Measurements from ENCODE around the gene H3-3A. TPM values are rescaled to one million over a fixed set of nuclear protein-coding genes. Genes with fewer than 3 reads are reported as not detected.

H3-3A gene
- total RNA-seq, 4 donors from 2014 or later: 202 to 340 (median 291) TPM

DNA sequence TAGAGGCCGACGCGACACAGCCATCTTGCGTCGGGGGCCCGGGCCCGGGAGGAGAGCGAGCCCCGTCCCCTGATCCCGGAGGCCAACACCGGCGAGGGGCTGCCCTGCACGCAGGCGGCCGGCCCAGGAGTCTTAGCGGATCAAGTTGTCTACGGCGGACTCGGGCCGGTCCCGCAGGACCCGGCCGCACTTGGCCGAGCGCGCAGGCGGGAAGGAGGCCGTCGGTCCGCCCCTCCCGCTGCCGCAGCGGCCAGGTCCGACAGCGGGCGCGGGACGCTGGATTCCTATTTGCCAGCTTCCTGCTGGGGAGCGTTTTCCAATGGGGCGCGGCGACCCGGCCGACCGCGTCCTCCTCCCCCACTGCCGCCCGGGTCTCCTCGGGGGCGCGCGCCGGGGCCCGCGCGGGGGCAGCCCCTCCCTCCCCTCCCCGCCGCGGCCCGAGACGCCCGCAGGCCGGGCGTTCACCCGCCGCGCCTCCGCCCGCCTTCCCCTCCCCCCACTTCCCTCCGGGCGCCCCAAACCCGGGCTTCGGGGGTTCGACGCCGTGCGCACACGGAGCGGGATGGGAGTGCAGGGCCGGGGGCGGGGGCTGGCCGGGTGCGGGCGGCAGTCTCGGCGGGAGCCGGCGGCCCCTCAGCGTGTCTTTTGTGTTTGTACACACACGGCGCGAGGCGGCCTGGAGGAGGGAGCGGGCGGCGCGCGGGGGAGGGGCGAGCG, 517 bp upstream of the H3-3A start:
- Histone ChIP-seq H3K9me3 (no peaks in the 10 kb centered on the region), H3K27ac (peak overlapping the region; percentile 90 to 99 (median 98)), H3K36me3 (peaks cover 0 to 15% (median 0%) of the 10 kb centered on the region in 3 donors), H3K4me1 (peaks cover 0 to 32% (median 10%) of the 10 kb centered on the region in 4 donors), H3K4me3 (peak overlapping the region; percentile 59 to 84 (median 72)), H3K27me3 (no peaks in the 10 kb centered on the region)
- peak; percentile 46 to 91 (median 87) for DNase-seq
- TF ChIP-seq POLR2A (IDR thresholded peaks at IDR 0.05): peak; percentile 76 to 87
- TF ChIP-seq, protein P1, sequence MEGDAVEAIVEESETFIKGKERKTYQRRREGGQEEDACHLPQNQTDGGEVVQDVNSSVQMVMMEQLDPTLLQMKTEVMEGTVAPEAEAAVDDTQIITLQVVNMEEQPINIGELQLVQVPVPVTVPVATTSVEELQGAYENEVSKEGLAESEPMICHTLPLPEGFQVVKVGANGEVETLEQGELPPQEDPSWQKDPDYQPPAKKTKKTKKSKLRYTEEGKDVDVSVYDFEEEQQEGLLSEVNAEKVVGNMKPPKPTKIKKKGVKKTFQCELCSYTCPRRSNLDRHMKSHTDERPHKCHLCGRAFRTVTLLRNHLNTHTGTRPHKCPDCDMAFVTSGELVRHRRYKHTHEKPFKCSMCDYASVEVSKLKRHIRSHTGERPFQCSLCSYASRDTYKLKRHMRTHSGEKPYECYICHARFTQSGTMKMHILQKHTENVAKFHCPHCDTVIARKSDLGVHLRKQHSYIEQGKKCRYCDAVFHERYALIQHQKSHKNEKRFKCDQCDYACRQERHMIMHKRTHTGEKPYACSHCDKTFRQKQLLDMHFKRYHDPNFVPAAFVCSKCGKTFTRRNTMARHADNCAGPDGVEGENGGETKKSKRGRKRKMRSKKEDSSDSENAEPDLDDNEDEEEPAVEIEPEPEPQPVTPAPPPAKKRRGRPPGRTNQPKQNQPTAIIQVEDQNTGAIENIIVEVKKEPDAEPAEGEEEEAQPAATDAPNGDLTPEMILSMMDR (IDR thresholded peaks at IDR 0.05): peak in 1 of 6 experiments; percentile 13

DNA sequence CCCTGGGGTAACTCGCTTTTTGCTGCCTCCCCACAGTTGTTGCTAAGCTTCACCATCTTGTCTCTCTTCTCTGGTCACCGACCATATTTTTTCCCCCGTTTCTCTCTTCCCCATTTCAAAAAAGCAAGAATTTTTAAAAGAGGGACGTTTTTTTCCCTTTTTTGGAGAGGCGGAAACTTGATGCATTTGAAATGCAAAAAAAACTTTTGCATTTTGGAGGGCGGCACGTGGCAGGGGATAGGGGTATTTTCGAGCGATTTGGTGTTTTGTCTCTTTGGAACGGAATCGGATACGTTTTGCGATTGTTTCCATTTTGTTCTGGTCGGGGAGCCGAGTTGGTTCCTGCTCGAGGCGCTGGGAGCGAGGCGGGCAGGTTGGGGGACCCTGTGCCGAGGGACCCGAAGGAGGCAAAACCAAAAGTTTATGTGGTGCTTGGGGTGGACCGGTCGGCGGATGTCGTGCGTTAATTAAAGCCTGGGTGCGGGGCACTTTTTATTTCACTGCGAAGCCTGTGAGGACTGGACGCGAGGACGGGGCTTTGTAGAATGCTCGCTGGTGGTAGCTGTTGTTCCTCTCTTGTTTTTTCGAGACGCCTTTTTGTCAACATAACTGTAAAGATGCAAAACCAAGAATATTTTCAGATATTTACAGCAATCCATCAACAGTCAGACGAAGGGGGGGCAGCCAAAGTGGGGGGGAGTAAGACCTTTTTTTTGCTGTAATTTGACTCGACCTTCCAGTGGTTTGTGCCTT, 884 bp downstream of the H3-3A start:
- Histone ChIP-seq H3K4me3 (peak overlapping the region; percentile 59 to 84 (median 72)), H3K36me3 (peaks cover 0 to 28% (median 0%) of the 10 kb centered on the region in 3 donors), H3K4me1 (peaks cover 0 to 45% (median 13%) of the 10 kb centered on the region in 4 donors), H3K27me3 (no peaks in the 10 kb centered on the region), H3K9me3 (no peaks in the 10 kb centered on the region), H3K27ac (peak overlapping the region; percentile 90 to 99 (median 98))
- no peak for TF ChIP-seq POLR2A (IDR thresholded peaks at IDR 0.05)
- TF ChIP-seq, protein P1 (IDR thresholded peaks at IDR 0.05): no peak
- peak; percentile 49 to 74 (median 70) for DNase-seq

DNA sequence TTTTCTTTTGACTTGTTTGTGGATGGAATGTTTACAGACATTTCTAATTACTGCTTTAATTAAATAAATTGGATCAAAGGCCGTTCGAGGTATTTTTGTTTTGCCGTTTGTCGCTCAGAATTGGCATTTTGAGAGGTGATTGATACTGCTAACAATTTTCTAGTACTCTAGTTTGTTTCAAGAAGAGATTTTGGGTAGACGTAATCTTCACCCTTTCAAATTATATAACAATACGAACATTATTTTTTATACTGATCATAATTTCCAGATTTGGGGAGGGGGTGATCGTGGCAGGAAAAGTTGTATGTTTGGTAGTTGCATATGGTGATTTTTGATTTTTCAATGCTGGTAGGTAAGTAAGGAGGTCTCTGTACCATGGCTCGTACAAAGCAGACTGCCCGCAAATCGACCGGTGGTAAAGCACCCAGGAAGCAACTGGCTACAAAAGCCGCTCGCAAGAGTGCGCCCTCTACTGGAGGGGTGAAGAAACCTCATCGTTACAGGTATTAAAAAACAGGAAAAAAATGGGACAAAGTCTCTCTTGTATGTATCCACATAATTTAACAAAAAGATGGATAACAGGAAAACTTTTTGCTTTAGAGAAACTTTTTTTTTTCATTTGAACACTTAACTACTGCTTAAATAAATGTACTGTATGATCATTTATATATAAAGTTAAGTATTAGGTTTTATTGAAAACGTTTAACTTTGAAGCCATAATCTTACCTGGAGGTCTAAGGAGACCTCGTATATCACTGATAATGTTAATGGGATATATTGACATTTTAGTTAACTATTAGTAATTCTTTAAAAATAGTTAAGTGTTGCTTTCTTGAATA, 1.7 kb downstream of the H3-3A start:
- H3K36me3 ChIP-seq: peaks cover 0 to 36% (median 0%) of the 10 kb centered on the region in 3 donors
- H3K4me1 ChIP-seq: peaks cover 0 to 53% (median 13%) of the 10 kb centered on the region in 4 donors
- H3K4me3 ChIP-seq: peak overlapping the region; percentile 59 to 84 (median 72)
- TF ChIP-seq, protein P1 (IDR thresholded peaks at IDR 0.05): peak; percentile 50 to 95 (median 89)
- peak; percentile 59 to 75 for TF ChIP-seq POLR2A (IDR thresholded peaks at IDR 0.05)
- H3K27me3 ChIP-seq: no peaks in the 10 kb centered on the region
- H3K27ac ChIP-seq: peak overlapping the region; percentile 90 to 99 (median 98)
- no peaks in the 10 kb centered on the region for H3K9me3 ChIP-seq
- peak in 1 of 3 donors; percentile 63 for DNase-seq

DNA sequence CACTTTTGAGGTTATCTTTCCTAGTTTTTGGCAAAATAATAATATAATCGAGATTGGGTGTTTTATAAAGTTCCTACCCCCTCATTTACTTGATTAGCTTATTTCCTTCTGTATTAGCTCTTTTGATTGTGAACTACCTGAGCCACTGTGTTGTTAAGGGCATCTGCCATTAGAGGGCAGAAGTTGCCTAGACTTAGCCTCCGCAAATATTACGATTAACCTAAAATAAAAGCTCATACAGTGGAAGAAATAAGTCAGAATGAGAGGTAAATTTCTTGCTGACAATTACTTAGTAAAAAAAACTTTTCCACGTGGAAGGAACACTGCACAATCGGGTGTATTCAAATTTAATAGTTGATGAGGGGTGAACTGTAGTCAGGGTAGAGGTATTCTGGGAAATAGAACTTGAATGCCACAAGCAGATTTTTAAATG, 2.3 kb downstream of the H3-3A start:
- H3K27ac ChIP-seq: peak overlapping the region; percentile 3 to 99 (median 30)
- no peaks in the 10 kb centered on the region for H3K9me3 ChIP-seq
- H3K4me3 ChIP-seq: peak overlapping the region; percentile 59 to 84 (median 72)
- peak in 2 of 3 donors; percentile 58 to 80 for DNase-seq
- H3K36me3 ChIP-seq: peaks cover 0 to 43% (median 0%) of the 10 kb centered on the region in 3 donors
- no peak for TF ChIP-seq POLR2A (IDR thresholded peaks at IDR 0.05)
- TF ChIP-seq, protein P1 (IDR thresholded peaks at IDR 0.05): peak in 5 of 6 experiments; percentile 55 to 85 (median 80)
- H3K27me3 ChIP-seq: no peaks in the 10 kb centered on the region
- peaks cover 0 to 60% (median 15%) of the 10 kb centered on the region in 4 donors for H3K4me1 ChIP-seq

All from Peyer's patch (tissue), 4 donors.